ENCODE results near the gene GALNT5.
"Not testable (repeated sequence)": the region's sequence is repeated elsewhere in the genome, so short reads cannot be mapped to it uniquely, and the experiment has no call there.

Gene GALNT5

GRCh38 chr2:157257312-157258252, at the start of gene GALNT5:
TSS of gene GALNT5 (plus strand) at chr2:157257705. CDS start at chr2:157258083, 378 bp downstream.
- no peak for DNase-seq (ENCODE audit: low read depth in 2 of 2)

- no peak for DNase-seq (ENCODE audit: low read depth in 2 of 2)
These were observed 41.1 kb upstream of the GALNT5 start for GRCh38 chr2:157216286-157216965.

GRCh38 chr2:157217409-157217808, 40.1 kb upstream of the GALNT5 start:
- no peak for DNase-seq (ENCODE audit: low read depth in 2 of 2)

- no peak for DNase-seq (ENCODE audit: low read depth in 2 of 2)
These were observed 38.6 kb upstream of the GALNT5 start for GRCh38 chr2:157218911-157219310.

- DNase-seq (ENCODE audit: low read depth in 2 of 2) = no peak
These were observed 37.0 kb upstream of the GALNT5 start for GRCh38 chr2:157220502-157220901.

GRCh38 chr2:157221394-157221988, 36.0 kb upstream of the GALNT5 start:
- DNase-seq (ENCODE audit: low read depth in 2 of 2) = no peak

GRCh38 chr2:157223624-157224205, 33.8 kb upstream of the GALNT5 start:
- DNase-seq (ENCODE audit: low read depth in 2 of 2) = no peak

GRCh38 chr2:157224448-157224847, 33.1 kb upstream of the GALNT5 start:
- DNase-seq (ENCODE audit: low read depth in 2 of 2) = not testable (repeated sequence)

- DNase-seq (ENCODE audit: low read depth in 2 of 2) = no peak
These were observed 29.9 kb upstream of the GALNT5 start for GRCh38 chr2:157227592-157227991.

GRCh38 chr2:157228946-157229345, 28.6 kb upstream of the GALNT5 start:
- no peak for DNase-seq (ENCODE audit: low read depth in 2 of 2)

GRCh38 chr2:157229572-157229971, 27.9 kb upstream of the GALNT5 start:
- no peak for DNase-seq (ENCODE audit: low read depth in 2 of 2)

GRCh38 chr2:157231476-157231875, 26.0 kb upstream of the GALNT5 start:
- no peak for DNase-seq (ENCODE audit: low read depth in 2 of 2)

GRCh38 chr2:157233506-157233905, 24.0 kb upstream of the GALNT5 start:
- DNase-seq (ENCODE audit: low read depth in 2 of 2) = no peak

- no peak for DNase-seq (ENCODE audit: low read depth in 2 of 2)
These were observed 21.1 kb upstream of the GALNT5 start for GRCh38 chr2:157236404-157236803.

GRCh38 chr2:157238296-157238695, 19.2 kb upstream of the GALNT5 start:
- DNase-seq (ENCODE audit: low read depth in 2 of 2) = no peak

GRCh38 chr2:157244691-157245090, 12.8 kb upstream of the GALNT5 start:
- no peak for DNase-seq (ENCODE audit: low read depth in 2 of 2)

GRCh38 chr2:157245144-157245840, 12.2 kb upstream of the GALNT5 start:
- no peak for DNase-seq (ENCODE audit: low read depth in 2 of 2)

GRCh38 chr2:157245846-157246764, 11.4 kb upstream of the GALNT5 start:
- no peak for DNase-seq (ENCODE audit: low read depth in 2 of 2)

- no peak for DNase-seq (ENCODE audit: low read depth in 2 of 2)
These were observed 10.6 kb upstream of the GALNT5 start for GRCh38 chr2:157246765-157247407.

GRCh38 chr2:157250836-157251235, 6.7 kb upstream of the GALNT5 start:
- no peak for DNase-seq (ENCODE audit: low read depth in 2 of 2)
